K562 (cell line): ENCODE data around the gene GPHA2. TPM values are rescaled to one million over a fixed set of nuclear protein-coding genes. Genes with fewer than 3 reads are reported as not detected.

ENCODE experiments used
- CBFB ChIP-seq: sonication (generic); formaldehyde crosslinking; IDR thresholded peaks from 2 replicates; pipeline ENCODE4 v1.4.0; 2020; ENCODE audit warnings: mild to moderate bottlenecking, missing genetic modification reagents
- ELK1 ChIP-seq: sonication (generic); formaldehyde crosslinking; IDR thresholded peaks from 2 replicates; pipeline ENCODE4 v1.8.1; 2022; ENCODE audit warnings: missing genetic modification reagents
- FOXP4 ChIP-seq: sonication (generic); formaldehyde crosslinking; IDR thresholded peaks from 2 replicates; pipeline ENCODE4 v1.8.0; 2022; ENCODE audit warnings: mild to moderate bottlenecking, missing genetic modification reagents, borderline replicate concordance
- JUN ChIP-seq, 2 experiments: sonication (generic) in 1 of 2; formaldehyde crosslinking in 1 of 2; IDR thresholded peaks; 2 replicates each; pipeline versions ENCODE4 v1.6.1 to v1.8.0; 2012 to 2022; ENCODE audit warnings: borderline replicate concordance in 2 of 2, mild to moderate bottlenecking in 2 of 2, improper control_type of control experiment in 1 of 2, low read depth in 1 of 2, low read length in 1 of 2, missing genetic modification reagents in 1 of 2
- KAT8 ChIP-seq: fragments of 450-650 bp; IDR thresholded peaks from 2 replicates; pipeline ENCODE4 v1.6.1; 2016; ENCODE audit warnings: low read depth, mild to moderate bottlenecking
- NFIC ChIP-seq: fragments of 450-650 bp; IDR thresholded peaks from 2 replicates; pipeline ENCODE4 v1.6.1; 2017; ENCODE audit warnings: mild to moderate bottlenecking, inconsistent platforms
- NR3C1 ChIP-seq: sonication (generic); formaldehyde crosslinking; IDR thresholded peaks from 2 replicates; pipeline ENCODE4 v1.8.1; 2022; ENCODE audit warnings: missing genetic modification reagents
- RBM22 ChIP-seq: fragments of 200-400 bp; formaldehyde crosslinking; IDR thresholded peaks from 2 replicates; pipeline ENCODE4 v1.6.1; 2018; ENCODE audit warnings: low read length, low read depth; ENCODE audit not compliant: poor library complexity, severe bottlenecking
- RHOXF2B ChIP-seq: fragments of 250-450 bp; sonication (Bioruptor Pico); conservative IDR thresholded peaks from 2 replicates; pipeline ENCODE4 v1.5.1; 2021
- RNF2 ChIP-seq: sonication (generic); IDR thresholded peaks from 2 replicates; pipeline ENCODE4 v1.6.1; 2016
- RNF219 ChIP-seq: fragments of 250-450 bp; sonication (Bioruptor Pico); IDR thresholded peaks from 2 replicates; pipeline ENCODE4 v1.5.0; 2022; ENCODE audit warnings: mild to moderate bottlenecking
- TEAD1 ChIP-seq, 2 experiments: fragments of 450-650 bp in 1 of 2; sonication (generic) in 1 of 2; formaldehyde crosslinking; IDR thresholded peaks; 2 replicates each; pipeline versions ENCODE4 v1.4.0 to v1.8.0; 2020 to 2022; ENCODE audit warnings: mild to moderate bottlenecking in 2 of 2, missing genetic modification reagents in 1 of 2
- ZBTB26 ChIP-seq: fragments of 450-650 bp; formaldehyde crosslinking; IDR thresholded peaks from 2 replicates; pipeline ENCODE4 v1.4.0; 2022; ENCODE audit warnings: missing genetic modification characterization
- ZBTB43 ChIP-seq: sonication (generic); formaldehyde crosslinking; IDR thresholded peaks from 2 replicates; pipeline ENCODE4 v1.8.0; 2023; ENCODE audit warnings: mild to moderate bottlenecking, missing genetic modification reagents
- ZC3H11A ChIP-seq: IDR thresholded peaks from 2 replicates; pipeline ENCODE4 v1.6.1; 2012; ENCODE audit warnings: low read depth, low read length, improper control_type of control experiment
- ZC3H8 ChIP-seq: fragments of 450-650 bp; IDR thresholded peaks from 2 replicates; pipeline ENCODE4 v1.6.1; 2017
- ZNF263 ChIP-seq: sonication (generic); formaldehyde crosslinking; IDR thresholded peaks from 2 replicates; pipeline ENCODE4 v1.8.0; 2022; ENCODE audit warnings: mild to moderate bottlenecking, missing genetic modification reagents, borderline replicate concordance
- ZNF274 ChIP-seq: IDR thresholded peaks from 2 replicates; pipeline ENCODE4 v1.6.1; 2011; ENCODE audit warnings: low read depth, mild to moderate bottlenecking, low read length, moderate library complexity, borderline replicate concordance
- ZNF347 ChIP-seq: fragments of 450-650 bp; formaldehyde crosslinking; IDR thresholded peaks from 2 replicates; pipeline ENCODE4 v1.4.0; 2020; ENCODE audit warnings: low read depth, mild to moderate bottlenecking, moderate library complexity
- polyA plus RNA-seq, 8 experiments: library from polyadenylated mRNA; depleted of rRNA in 4 of 8; stranded (reverse) in 5 of 8; unstranded in 3 of 8; fragments of >200 nt; fragmentation: Nextera tagmentation in 2 of 8; fragmentation: Illumina TruSeq in 1 of 8; extraction: Ambion mirVana in 2 of 8; extraction: Trizol in 1 of 8; gene quantifications; 2 replicates each; pipeline versions ENCODE4 v1.2.1 to v1.2.3, GENCODE V29; 2011 to 2014; ENCODE audit warnings: inconsistent platforms in 1 of 8, missing spikeins in 1 of 8
- total RNA-seq, 7 experiments: library from RNA; depleted of rRNA in 6 of 7; stranded (reverse); fragments of >200 nt in 6 of 7; fragmentation: Illumina TruSeq in 2 of 7; extraction: Trizol in 2 of 7; gene quantifications; 2 replicates each; pipeline versions ENCODE4 v1.2.1 to v1.2.3, GENCODE V29; 2011 to 2021; ENCODE audit warnings: low replicate concordance in 1 of 7

GPHA2 gene
- total and polyA plus RNA-seq, 9 of the 15 experiments (the other 6 are each of a cell fraction or from before 2014, with no cell fraction given): 0.17 to 0.22 TPM; not detected in 7

GRCh38 chr11:64916775-64917662 is 18.7 kb downstream of the GPHA2 start, which contains the start of gene ATG2A (continued):
- TF ChIP-seq FOXP4 (CRISPR knock-in tag) (no peak), ELK1 (no peak), ZC3H11A (no peak), ZNF263 (CRISPR knock-in tag) (peak; percentile 45), RNF219 (no peak), CBFB (no peak), RHOXF2B (CRISPR knock-in tag) (no peak), ZBTB43 (no peak), RBM22 (no peak), ZNF274 (no peak), KAT8 (no peak), NR3C1 (CRISPR knock-in tag) (no peak), ZNF347 (CRISPR knock-in tag) (no peak), JUN (IDR thresholded peaks at IDR 0.05; ENCODE audit: borderline replicate concordance, low read depth, low read length) (no peak), JUN (CRISPR knock-in tag; IDR thresholded peaks at IDR 0.05; ENCODE audit: borderline replicate concordance) (no peak), ZC3H8 (no peak), TEAD1 (CRISPR knock-in tag; IDR thresholded peaks at IDR 0.05) (0 out of 4 replicates have a peak, but pooled peaks have one; percentile 8 to 15), RNF2 (peak; percentile 19; the same call in 1 of the 2 replicates), NFIC (0 out of 2 replicates have a peak, but pooled peaks have one; percentile 19), ZBTB26 (CRISPR knock-in tag) (no peak)
